Measurements from ENCODE around the gene KHDRBS2.

KHDRBS2 gene

GRCh38 chr6:62285612-62286469 is at the start of gene KHDRBS2:
Gene KHDRBS2 (minus strand): TSS chr6:62286225.
- DNase-seq (ENCODE audit: low read depth) = no peak
- no peaks in the 10 kb centered on the region for H3K36me3 ChIP-seq (ENCODE audit: control insufficient read depth, insufficient read depth, low read length, severe bottlenecking)
- H3K4me3 ChIP-seq (ENCODE audit: low read length) = no peak within 1 kb of the TSS

GRCh38 chr6:62328607-62329006 is 42.6 kb upstream of the KHDRBS2 start:
- Histone ChIP-seq H3K9me3 (ENCODE audit: control insufficient read depth, low read length) (peaks cover 3% of the 10 kb centered on the region), H3K36me3 (ENCODE audit: control insufficient read depth, insufficient read depth, low read length, severe bottlenecking) (no peaks in the 10 kb centered on the region), H3K9ac (ENCODE audit: low read length) (no peak overlapping the region), H3K27me3 (replicated peaks; ENCODE audit: control insufficient read depth, insufficient read depth, low read length) (no peaks in the 10 kb centered on the region), H3K4me1 (ENCODE audit: control insufficient read depth, insufficient read depth, low read length) (no peaks in the 10 kb centered on the region), H3K4me3 (ENCODE audit: low read length) (no peak overlapping the region)
- no peak for DNase-seq (ENCODE audit: low read depth)

More at GRCh38 chr6:62285612-62286469, at the start of gene KHDRBS2:
- H3K4me1 ChIP-seq (ENCODE audit: control insufficient read depth, insufficient read depth, low read length) = no peaks in the 10 kb centered on the region
- H3K9me3 ChIP-seq (ENCODE audit: control insufficient read depth, low read length) = no peaks in the 10 kb centered on the region
- peaks cover 20% of the 10 kb centered on the region for H3K27me3 ChIP-seq (replicated peaks; ENCODE audit: control insufficient read depth, insufficient read depth, low read length)
- no peak within 1 kb of the TSS for H3K9ac ChIP-seq (ENCODE audit: low read length)

GRCh38 chr6:62324834-62325233 is 38.8 kb upstream of the KHDRBS2 start:
- H3K4me1 ChIP-seq (ENCODE audit: control insufficient read depth, insufficient read depth, low read length) = no peaks in the 10 kb centered on the region
- DNase-seq (ENCODE audit: low read depth) = no peak
- no peaks in the 10 kb centered on the region for H3K9me3 ChIP-seq (ENCODE audit: control insufficient read depth, low read length)
- no peaks in the 10 kb centered on the region for H3K27me3 ChIP-seq (replicated peaks; ENCODE audit: control insufficient read depth, insufficient read depth, low read length)
- no peak overlapping the region for H3K4me3 ChIP-seq (ENCODE audit: low read length)
- H3K9ac ChIP-seq (ENCODE audit: low read length) = no peak overlapping the region
- no peaks in the 10 kb centered on the region for H3K36me3 ChIP-seq (ENCODE audit: control insufficient read depth, insufficient read depth, low read length, severe bottlenecking)

GRCh38 chr6:62323818-62324431 is 37.9 kb upstream of the KHDRBS2 start:
- Histone ChIP-seq H3K9me3 (ENCODE audit: control insufficient read depth, low read length) (no peaks in the 10 kb centered on the region), H3K27me3 (replicated peaks; ENCODE audit: control insufficient read depth, insufficient read depth, low read length) (no peaks in the 10 kb centered on the region), H3K4me1 (ENCODE audit: control insufficient read depth, insufficient read depth, low read length) (no peaks in the 10 kb centered on the region), H3K9ac (ENCODE audit: low read length) (no peak overlapping the region), H3K36me3 (ENCODE audit: control insufficient read depth, insufficient read depth, low read length, severe bottlenecking) (no peaks in the 10 kb centered on the region), H3K4me3 (ENCODE audit: low read length) (no peak overlapping the region)
- no peak for DNase-seq (ENCODE audit: low read depth)

- Histone ChIP-seq H3K36me3 (ENCODE audit: control insufficient read depth, insufficient read depth, low read length, severe bottlenecking) (no peaks in the 10 kb centered on the region), H3K4me1 (ENCODE audit: control insufficient read depth, insufficient read depth, low read length) (no peaks in the 10 kb centered on the region), H3K9me3 (ENCODE audit: control insufficient read depth, low read length) (peaks cover 7% of the 10 kb centered on the region), H3K27me3 (replicated peaks; ENCODE audit: control insufficient read depth, insufficient read depth, low read length) (no peaks in the 10 kb centered on the region), H3K4me3 (ENCODE audit: low read length) (no peak overlapping the region), H3K9ac (ENCODE audit: low read length) (no peak overlapping the region)
- no peak for DNase-seq (ENCODE audit: low read depth)
Measured at GRCh38 chr6:62298745-62299392, 12.8 kb upstream of the KHDRBS2 start.

GRCh38 chr6:62296541-62296940 is 10.5 kb upstream of the KHDRBS2 start:
- H3K4me1 ChIP-seq (ENCODE audit: control insufficient read depth, insufficient read depth, low read length) = no peaks in the 10 kb centered on the region
- H3K36me3 ChIP-seq (ENCODE audit: control insufficient read depth, insufficient read depth, low read length, severe bottlenecking) = no peaks in the 10 kb centered on the region
- no peak for DNase-seq (ENCODE audit: low read depth)
- no peaks in the 10 kb centered on the region for H3K27me3 ChIP-seq (replicated peaks; ENCODE audit: control insufficient read depth, insufficient read depth, low read length)
- peaks cover 7% of the 10 kb centered on the region for H3K9me3 ChIP-seq (ENCODE audit: control insufficient read depth, low read length)
- no peak overlapping the region for H3K9ac ChIP-seq (ENCODE audit: low read length)
- H3K4me3 ChIP-seq (ENCODE audit: low read length) = no peak overlapping the region

GRCh38 chr6:62288974-62289373 is 2.9 kb upstream of the KHDRBS2 start:
- Histone ChIP-seq H3K9me3 (ENCODE audit: control insufficient read depth, low read length) (no peaks in the 10 kb centered on the region), H3K27me3 (replicated peaks; ENCODE audit: control insufficient read depth, insufficient read depth, low read length) (peaks cover 20% of the 10 kb centered on the region), H3K4me3 (ENCODE audit: low read length) (no peak overlapping the region), H3K36me3 (ENCODE audit: control insufficient read depth, insufficient read depth, low read length, severe bottlenecking) (no peaks in the 10 kb centered on the region), H3K4me1 (ENCODE audit: control insufficient read depth, insufficient read depth, low read length) (no peaks in the 10 kb centered on the region), H3K9ac (ENCODE audit: low read length) (no peak overlapping the region)
- DNase-seq (ENCODE audit: low read depth) = no peak

- Histone ChIP-seq H3K27me3 (replicated peaks; ENCODE audit: control insufficient read depth, insufficient read depth, low read length) (peaks cover 20% of the 10 kb centered on the region), H3K4me1 (ENCODE audit: control insufficient read depth, insufficient read depth, low read length) (no peaks in the 10 kb centered on the region), H3K9ac (ENCODE audit: low read length) (no peak overlapping the region), H3K9me3 (ENCODE audit: control insufficient read depth, low read length) (no peaks in the 10 kb centered on the region), H3K36me3 (ENCODE audit: control insufficient read depth, insufficient read depth, low read length, severe bottlenecking) (no peaks in the 10 kb centered on the region), H3K4me3 (ENCODE audit: low read length) (no peak overlapping the region)
- no peak for DNase-seq (ENCODE audit: low read depth)
Measured at GRCh38 chr6:62288562-62288961, 2.5 kb upstream of the KHDRBS2 start.

- Histone ChIP-seq H3K36me3 (ENCODE audit: control insufficient read depth, insufficient read depth, low read length, severe bottlenecking) (no peaks in the 10 kb centered on the region), H3K4me1 (ENCODE audit: control insufficient read depth, insufficient read depth, low read length) (no peaks in the 10 kb centered on the region), H3K9ac (ENCODE audit: low read length) (no peak overlapping the region), H3K27me3 (replicated peaks; ENCODE audit: control insufficient read depth, insufficient read depth, low read length) (peaks cover 20% of the 10 kb centered on the region), H3K4me3 (ENCODE audit: low read length) (no peak overlapping the region), H3K9me3 (ENCODE audit: control insufficient read depth, low read length) (no peaks in the 10 kb centered on the region)
- DNase-seq (ENCODE audit: low read depth) = no peak
Measured at GRCh38 chr6:62286470-62286843, 432 bp upstream of the KHDRBS2 start.

- no peak for DNase-seq (ENCODE audit: low read depth)
- H3K4me3 ChIP-seq (ENCODE audit: low read length) = no peak overlapping the region
Measured at GRCh38 chr6:62284725-62285124, 1.3 kb downstream of the KHDRBS2 start.

GRCh38 chr6:62283796-62284411 is 2.1 kb downstream of the KHDRBS2 start:
- no peak overlapping the region for H3K4me3 ChIP-seq (ENCODE audit: low read length)

More at GRCh38 chr6:62284725-62285124, 1.3 kb downstream of the KHDRBS2 start:
- peaks cover 20% of the 10 kb centered on the region for H3K27me3 ChIP-seq (replicated peaks; ENCODE audit: control insufficient read depth, insufficient read depth, low read length)
- H3K9ac ChIP-seq (ENCODE audit: low read length) = no peak overlapping the region
- H3K9me3 ChIP-seq (ENCODE audit: control insufficient read depth, low read length) = no peaks in the 10 kb centered on the region
- H3K4me1 ChIP-seq (ENCODE audit: control insufficient read depth, insufficient read depth, low read length) = no peaks in the 10 kb centered on the region
- H3K36me3 ChIP-seq (ENCODE audit: control insufficient read depth, insufficient read depth, low read length, severe bottlenecking) = no peaks in the 10 kb centered on the region

More at GRCh38 chr6:62283796-62284411, 2.1 kb downstream of the KHDRBS2 start:
- DNase-seq (ENCODE audit: low read depth) = peak; percentile 42
- Histone ChIP-seq H3K27me3 (replicated peaks; ENCODE audit: control insufficient read depth, insufficient read depth, low read length) (peaks cover 20% of the 10 kb centered on the region), H3K9me3 (ENCODE audit: control insufficient read depth, low read length) (no peaks in the 10 kb centered on the region), H3K36me3 (ENCODE audit: control insufficient read depth, insufficient read depth, low read length, severe bottlenecking) (no peaks in the 10 kb centered on the region), H3K4me1 (ENCODE audit: control insufficient read depth, insufficient read depth, low read length) (no peaks in the 10 kb centered on the region), H3K9ac (ENCODE audit: low read length) (no peak overlapping the region)

Data from adipocyte (in vitro differentiated cells).